GM10248 (cell line): ENCODE measurements around the gene PPP1R7.

Source experiments
- CTCF ChIA-PET: fragments of 300-600 bp; sonication (Branson Sonifier 250); formaldehyde crosslinking; extraction: SDS; loops from one replicate; lab custom pipeline; 2021; ENCODE audit warnings: antibody characterized with exemption; lab: Yijun Ruan, JAX
- POLR2A ChIA-PET: fragments of 350-650 bp; sonication (Branson Sonifier 250); formaldehyde crosslinking; extraction: SDS; loops from one replicate; lab custom pipeline; 2020; ENCODE audit warnings: antibody characterized with exemption; lab: Yijun Ruan, JAX
- DNase-seq: peaks from one replicate; pipeline ENCODE4 v3.0.0; 2012; ENCODE audit errors: extremely low spot score
- TF ChIP-seq, protein P1 (sequence below): IDR thresholded peaks from 2 replicates; pipeline ENCODE4 v1.5.1; 2012; ENCODE audit warnings: mild to moderate bottlenecking, low read depth; ENCODE audit errors: extremely low read depth, missing control alignments, control extremely low read depth

Gene PPP1R7

GRCh38 chr2:241187101-241187917 is 37.0 kb downstream of the PPP1R7 start:
- TF ChIP-seq, protein P1, sequence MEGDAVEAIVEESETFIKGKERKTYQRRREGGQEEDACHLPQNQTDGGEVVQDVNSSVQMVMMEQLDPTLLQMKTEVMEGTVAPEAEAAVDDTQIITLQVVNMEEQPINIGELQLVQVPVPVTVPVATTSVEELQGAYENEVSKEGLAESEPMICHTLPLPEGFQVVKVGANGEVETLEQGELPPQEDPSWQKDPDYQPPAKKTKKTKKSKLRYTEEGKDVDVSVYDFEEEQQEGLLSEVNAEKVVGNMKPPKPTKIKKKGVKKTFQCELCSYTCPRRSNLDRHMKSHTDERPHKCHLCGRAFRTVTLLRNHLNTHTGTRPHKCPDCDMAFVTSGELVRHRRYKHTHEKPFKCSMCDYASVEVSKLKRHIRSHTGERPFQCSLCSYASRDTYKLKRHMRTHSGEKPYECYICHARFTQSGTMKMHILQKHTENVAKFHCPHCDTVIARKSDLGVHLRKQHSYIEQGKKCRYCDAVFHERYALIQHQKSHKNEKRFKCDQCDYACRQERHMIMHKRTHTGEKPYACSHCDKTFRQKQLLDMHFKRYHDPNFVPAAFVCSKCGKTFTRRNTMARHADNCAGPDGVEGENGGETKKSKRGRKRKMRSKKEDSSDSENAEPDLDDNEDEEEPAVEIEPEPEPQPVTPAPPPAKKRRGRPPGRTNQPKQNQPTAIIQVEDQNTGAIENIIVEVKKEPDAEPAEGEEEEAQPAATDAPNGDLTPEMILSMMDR, result no peak
- CTCF ChIA-PET, result no interaction called here
- DNase-seq, result no peak
- POLR2A ChIA-PET, result no interaction called here

DNA sequence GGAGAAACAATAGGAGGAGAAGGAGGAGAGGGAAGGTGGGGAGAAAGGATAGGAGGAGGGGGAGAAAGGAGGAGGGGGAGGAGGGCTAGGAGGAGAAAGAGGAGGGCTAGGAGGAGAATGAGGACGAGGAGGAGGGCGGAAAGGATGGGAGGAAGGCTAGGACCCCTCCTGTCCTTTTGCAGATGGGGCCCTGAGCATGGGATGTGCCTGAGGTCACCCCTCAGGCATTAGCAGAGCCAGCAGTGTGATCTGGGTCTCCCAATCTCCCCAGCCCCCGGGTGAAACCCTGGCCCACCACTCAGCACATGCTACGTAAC is 37.6 kb downstream of the PPP1R7 start:
- POLR2A ChIA-PET, result no interaction called here
- no peak for DNase-seq
- TF ChIP-seq, protein P1, result no peak
- CTCF ChIA-PET, result no interaction called here

DNA sequence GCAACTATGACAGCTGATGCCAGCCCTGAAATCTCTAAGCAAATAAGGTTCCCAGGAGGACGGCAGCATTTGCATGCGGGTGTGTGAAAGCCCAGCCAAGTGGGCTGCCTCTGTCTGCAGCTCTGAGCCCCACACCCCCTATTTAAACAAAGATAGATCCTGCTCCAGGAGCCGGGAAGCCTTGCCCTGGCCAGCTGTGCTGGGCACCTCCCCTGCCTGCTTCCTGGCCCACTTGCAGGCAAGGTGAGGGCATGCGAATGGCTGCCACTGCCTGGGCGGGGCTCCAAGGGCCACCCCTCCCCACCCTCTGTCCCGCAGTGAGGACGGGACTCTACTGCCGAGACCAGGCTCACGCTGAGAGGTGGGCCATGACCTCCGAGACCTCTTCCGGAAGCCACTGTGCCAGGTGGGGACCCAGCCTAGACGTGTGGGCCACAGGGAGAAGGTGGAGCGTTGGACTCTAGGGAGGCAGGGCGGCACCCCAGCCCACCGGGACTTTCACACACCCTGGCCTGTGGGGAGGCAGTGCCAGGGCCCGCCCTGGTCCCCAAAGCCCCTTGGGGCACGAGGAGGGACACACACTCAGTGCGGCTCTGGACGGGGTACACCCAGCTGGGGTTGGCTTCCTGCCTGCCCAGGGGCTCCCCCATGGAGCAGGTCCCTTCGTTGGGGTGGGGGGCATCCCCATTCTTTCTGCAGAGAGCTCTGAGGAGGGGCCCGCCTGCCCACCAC is 38.3 kb downstream of the PPP1R7 start, which contains the start of gene ANO7:
ANO7 (plus strand) TSS at position 317 of the 732 bp plus-strand sequence. CDS start 1,387 bp downstream, outside the sequence.
- CTCF ChIA-PET, result interaction anchor here (1.2 kb wide), 1 partner anchor 39 kb away, joined by 3 read pairs; the partner anchor contains the start of gene PASK
- no peak for DNase-seq
- TF ChIP-seq, protein P1, result no peak
- POLR2A ChIA-PET, result no interaction called here

- TF ChIP-seq, protein P1, result no peak
- POLR2A ChIA-PET, result no interaction called here
- CTCF ChIA-PET, result interaction anchor here (1.2 kb wide), 1 partner anchor 40 kb away, joined by 3 read pairs; the partner anchor contains the start of gene PASK
- DNase-seq, result no peak
Measured at GRCh38 chr2:241189093-241189855, 39.0 kb downstream of the PPP1R7 start.

DNA sequence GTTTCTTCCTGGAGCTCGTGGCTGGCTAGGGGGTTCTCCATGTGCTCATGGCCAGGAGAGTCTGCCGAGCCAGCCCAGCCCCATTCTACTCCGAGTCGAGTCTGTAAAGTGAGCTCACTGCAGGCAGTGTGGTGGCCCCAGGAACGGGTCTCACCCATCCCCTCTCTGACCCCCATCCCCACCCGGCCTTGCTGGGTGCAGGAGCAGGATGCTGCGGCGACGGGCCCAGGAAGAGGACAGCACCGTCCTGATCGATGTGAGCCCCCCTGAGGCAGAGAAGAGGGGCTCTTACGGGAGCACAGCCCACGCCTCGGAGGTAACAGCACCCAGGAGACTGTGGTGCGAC is 39.6 kb downstream of the PPP1R7 start:
- CTCF ChIA-PET, result interaction anchor here (1.2 kb wide), 1 partner anchor 41 kb away, joined by 3 read pairs; the partner anchor contains the start of gene PASK
- POLR2A ChIA-PET, result no interaction called here
- TF ChIP-seq, protein P1, result no peak
- DNase-seq, result no peak
